Measurements from ENCODE around the gene RCSD1.

GRCh38 chr1:167584581-167584980, 45.5 kb upstream of the RCSD1 start:
- TF ChIP-seq CTCF (IDR thresholded peaks at IDR 0.05) (no peak), POLR2A (IDR thresholded peaks at IDR 0.05; ENCODE audit: low read depth) (no peak), EP300 (IDR thresholded peaks at IDR 0.05) (no peak), POLR2AphosphoS5 (IDR thresholded peaks at IDR 0.05) (no peak)
